ENCODE measurements around the gene UNK. TPM values are rescaled to one million over a fixed set of nuclear protein-coding genes. Genes with fewer than 3 reads are reported as not detected.

The UNK gene
- total and polyA plus RNA-seq, 9 of the 15 experiments (the other 6 are each of a cell fraction or from before 2014, with no cell fraction given), result 12.8 to 38.6 (median 24.8) TPM

DNA sequence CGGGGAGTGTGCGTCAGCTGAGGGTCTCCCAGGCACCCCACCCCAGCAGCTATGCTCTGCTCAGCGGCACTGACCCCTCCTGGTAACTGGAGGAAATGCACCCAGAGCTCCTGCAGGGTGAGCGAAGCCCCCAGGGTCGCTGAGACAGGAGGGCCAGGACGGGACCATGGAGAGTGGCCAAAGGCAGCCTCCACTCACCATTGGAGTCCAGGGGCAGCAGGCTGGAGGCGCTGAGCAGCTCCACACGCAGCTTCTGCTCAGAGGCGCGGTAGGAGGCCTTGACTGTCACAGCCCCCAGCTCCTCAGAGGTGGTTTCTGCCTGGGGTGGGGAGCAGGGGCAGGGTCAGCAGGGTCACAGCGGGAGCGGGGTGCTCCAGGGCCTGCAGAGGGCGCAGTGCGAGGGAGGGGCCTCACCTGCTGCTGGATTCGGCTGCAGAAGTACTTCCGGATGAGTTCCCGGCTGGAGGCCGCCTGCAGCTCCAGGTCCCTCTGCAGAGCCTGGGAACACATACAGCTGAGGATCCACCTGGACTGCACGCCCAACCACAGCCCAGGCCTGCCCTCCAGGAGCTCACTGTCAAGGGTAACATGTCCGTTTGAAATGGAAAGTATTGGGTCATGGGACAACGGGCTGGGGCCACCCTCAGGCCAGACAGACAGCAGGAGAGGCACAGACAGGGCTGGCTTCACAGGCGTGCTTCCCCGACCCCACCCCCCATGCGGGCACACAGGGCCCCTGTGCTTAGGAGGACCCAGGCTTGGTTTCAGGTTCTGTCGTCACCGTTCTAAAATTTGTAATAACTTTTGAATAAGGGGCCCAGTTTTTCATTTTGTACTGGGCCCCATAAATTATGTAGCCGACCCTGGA lies 45.8 kb downstream of the UNK start (continued):
- TF ChIP-seq, protein P1, sequence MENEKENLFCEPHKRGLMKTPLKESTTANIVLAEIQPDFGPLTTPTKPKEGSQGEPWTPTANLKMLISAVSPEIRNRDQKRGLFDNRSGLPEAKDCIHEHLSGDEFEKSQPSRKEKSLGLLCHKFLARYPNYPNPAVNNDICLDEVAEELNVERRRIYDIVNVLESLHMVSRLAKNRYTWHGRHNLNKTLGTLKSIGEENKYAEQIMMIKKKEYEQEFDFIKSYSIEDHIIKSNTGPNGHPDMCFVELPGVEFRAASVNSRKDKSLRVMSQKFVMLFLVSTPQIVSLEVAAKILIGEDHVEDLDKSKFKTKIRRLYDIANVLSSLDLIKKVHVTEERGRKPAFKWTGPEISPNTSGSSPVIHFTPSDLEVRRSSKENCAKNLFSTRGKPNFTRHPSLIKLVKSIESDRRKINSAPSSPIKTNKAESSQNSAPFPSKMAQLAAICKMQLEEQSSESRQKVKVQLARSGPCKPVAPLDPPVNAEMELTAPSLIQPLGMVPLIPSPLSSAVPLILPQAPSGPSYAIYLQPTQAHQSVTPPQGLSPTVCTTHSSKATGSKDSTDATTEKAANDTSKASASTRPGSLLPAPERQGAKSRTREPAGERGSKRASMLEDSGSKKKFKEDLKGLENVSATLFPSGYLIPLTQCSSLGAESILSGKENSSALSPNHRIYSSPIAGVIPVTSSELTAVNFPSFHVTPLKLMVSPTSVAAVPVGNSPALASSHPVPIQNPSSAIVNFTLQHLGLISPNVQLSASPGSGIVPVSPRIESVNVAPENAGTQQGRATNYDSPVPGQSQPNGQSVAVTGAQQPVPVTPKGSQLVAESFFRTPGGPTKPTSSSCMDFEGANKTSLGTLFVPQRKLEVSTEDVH (IDR thresholded peaks at IDR 0.05; ENCODE audit: low read depth, partially characterized antibody), result no peak
- TF ChIP-seq ZNF785 (CRISPR knock-in tag; IDR thresholded peaks at IDR 0.05) (no peak), ZNF133 (CRISPR knock-in tag; IDR thresholded peaks at IDR 0.05) (no peak), NFIX (CRISPR knock-in tag; IDR thresholded peaks at IDR 0.05; ENCODE audit: low read depth) (no peak)
- TF ChIP-seq, protein P2, sequence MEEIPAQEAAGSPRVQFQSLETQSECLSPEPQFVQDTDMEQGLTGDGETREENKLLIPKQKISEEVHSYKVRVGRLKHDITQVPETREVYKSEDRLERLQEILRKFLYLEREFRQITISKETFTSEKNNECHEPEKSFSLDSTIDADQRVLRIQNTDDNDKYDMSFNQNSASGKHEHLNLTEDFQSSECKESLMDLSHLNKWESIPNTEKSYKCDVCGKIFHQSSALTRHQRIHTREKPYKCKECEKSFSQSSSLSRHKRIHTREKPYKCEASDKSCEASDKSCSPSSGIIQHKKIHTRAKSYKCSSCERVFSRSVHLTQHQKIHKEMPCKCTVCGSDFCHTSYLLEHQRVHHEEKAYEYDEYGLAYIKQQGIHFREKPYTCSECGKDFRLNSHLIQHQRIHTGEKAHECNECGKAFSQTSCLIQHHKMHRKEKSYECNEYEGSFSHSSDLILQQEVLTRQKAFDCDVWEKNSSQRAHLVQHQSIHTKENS (CRISPR knock-in tag; IDR thresholded peaks at IDR 0.05), result no peak
